Measurements from ENCODE around the gene ZFY.

- TF ChIP-seq, protein P1, sequence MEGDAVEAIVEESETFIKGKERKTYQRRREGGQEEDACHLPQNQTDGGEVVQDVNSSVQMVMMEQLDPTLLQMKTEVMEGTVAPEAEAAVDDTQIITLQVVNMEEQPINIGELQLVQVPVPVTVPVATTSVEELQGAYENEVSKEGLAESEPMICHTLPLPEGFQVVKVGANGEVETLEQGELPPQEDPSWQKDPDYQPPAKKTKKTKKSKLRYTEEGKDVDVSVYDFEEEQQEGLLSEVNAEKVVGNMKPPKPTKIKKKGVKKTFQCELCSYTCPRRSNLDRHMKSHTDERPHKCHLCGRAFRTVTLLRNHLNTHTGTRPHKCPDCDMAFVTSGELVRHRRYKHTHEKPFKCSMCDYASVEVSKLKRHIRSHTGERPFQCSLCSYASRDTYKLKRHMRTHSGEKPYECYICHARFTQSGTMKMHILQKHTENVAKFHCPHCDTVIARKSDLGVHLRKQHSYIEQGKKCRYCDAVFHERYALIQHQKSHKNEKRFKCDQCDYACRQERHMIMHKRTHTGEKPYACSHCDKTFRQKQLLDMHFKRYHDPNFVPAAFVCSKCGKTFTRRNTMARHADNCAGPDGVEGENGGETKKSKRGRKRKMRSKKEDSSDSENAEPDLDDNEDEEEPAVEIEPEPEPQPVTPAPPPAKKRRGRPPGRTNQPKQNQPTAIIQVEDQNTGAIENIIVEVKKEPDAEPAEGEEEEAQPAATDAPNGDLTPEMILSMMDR (IDR thresholded peaks at IDR 0.05 in 8 of 11, conservative IDR thresholded peaks at IDR 0.05 in 3 of 11) = no peak
- no peak for TF ChIP-seq POLR2A (IDR thresholded peaks at IDR 0.05)
- no peak for TF ChIP-seq POLR2AphosphoS5 (IDR thresholded peaks at IDR 0.05)
These were observed 29.6 kb downstream of the ZFY start for GRCh38 chrY:2964814-2965213.

All from spleen (tissue), 7 donors.